K562 (cell line): ENCODE data around the gene ZNF8. TPM values are rescaled to one million over a fixed set of nuclear protein-coding genes. Genes with fewer than 3 reads are reported as not detected.

Source experiments
- BACH1 ChIP-seq: fragments of 200-800 bp; sonication (Bioruptor generic); IDR thresholded peaks from 2 replicates; pipeline ENCODE4 v1.6.1; 2016; ENCODE audit warnings: missing genetic modification characterization, missing compliant biosample characterization
- E2F3 ChIP-seq: fragments of 250-450 bp; sonication (Bioruptor Pico); IDR thresholded peaks from 2 replicates; pipeline ENCODE4 v1.4.0; 2020; ENCODE audit warnings: mild to moderate bottlenecking
- ETS2 ChIP-seq: IDR thresholded peaks from 2 replicates; pipeline ENCODE4 v1.6.1; 2016; ENCODE audit warnings: borderline replicate concordance, missing genetic modification characterization, mild to moderate bottlenecking, moderate library complexity, missing compliant biosample characterization; ENCODE audit not compliant: poor library complexity, severe bottlenecking
- NCOA4 ChIP-seq: fragments of 450-650 bp; IDR thresholded peaks from 2 replicates; pipeline ENCODE4 v1.6.1; 2018; ENCODE audit warnings: mild to moderate bottlenecking; ENCODE audit not compliant: partially characterized antibody
- NR4A1 ChIP-seq, 2 experiments: fragments of 250-450 bp in 1 of 2; fragments of 450-650 bp in 1 of 2; sonication (Bioruptor Pico) in 1 of 2; IDR thresholded peaks; 2 replicates each; pipeline versions ENCODE4 v1.4.0 to v1.6.1; 2016 to 2020; ENCODE audit warnings: mild to moderate bottlenecking in 2 of 2, missing compliant biosample characterization in 1 of 2, missing genetic modification characterization in 1 of 2, moderate library complexity in 1 of 2
- OTX1 ChIP-seq: fragments of 450-650 bp; formaldehyde crosslinking; IDR thresholded peaks from 2 replicates; pipeline ENCODE4 v1.4.0; 2022; ENCODE audit warnings: mild to moderate bottlenecking
- SAFB2 ChIP-seq: fragments of 200-400 bp; formaldehyde crosslinking; IDR thresholded peaks from 2 replicates; pipeline ENCODE4 v1.6.1; 2018; ENCODE audit warnings: borderline replicate concordance, low read length, low read depth, moderate library complexity; ENCODE audit not compliant: severe bottlenecking
- U2AF1 ChIP-seq: fragments of 200-400 bp; formaldehyde crosslinking; optimal IDR thresholded peaks from 2 replicates; pipeline ENCODE3; 2017; ENCODE audit warnings: mild to moderate bottlenecking, low read depth, low read length, moderate library complexity
- ZBTB17 ChIP-seq: fragments of 450-650 bp; formaldehyde crosslinking; IDR thresholded peaks from 2 replicates; pipeline ENCODE4 v1.4.0; 2020; ENCODE audit warnings: mild to moderate bottlenecking
- ZNF41 ChIP-seq: fragments of 250-450 bp; sonication (Bioruptor Pico); conservative IDR thresholded peaks from 2 replicates; pipeline ENCODE4 v1.4.0; 2020; ENCODE audit warnings: mild to moderate bottlenecking
- ZNF764 ChIP-seq: fragments of 250-450 bp; sonication (Bioruptor Pico); IDR thresholded peaks from 2 replicates; pipeline ENCODE4 v1.4.0; 2020; ENCODE audit warnings: low read depth, mild to moderate bottlenecking, moderate library complexity
- polyA plus RNA-seq, 8 experiments: library from polyadenylated mRNA; depleted of rRNA in 4 of 8; stranded (reverse) in 5 of 8; unstranded in 3 of 8; fragments of >200 nt; fragmentation: Nextera tagmentation in 2 of 8; fragmentation: Illumina TruSeq in 1 of 8; extraction: Ambion mirVana in 2 of 8; extraction: Trizol in 1 of 8; gene quantifications; 2 replicates each; pipeline versions ENCODE4 v1.2.1 to v1.2.3, GENCODE V29; 2011 to 2014; ENCODE audit warnings: inconsistent platforms in 1 of 8, missing spikeins in 1 of 8
- total RNA-seq, 7 experiments: library from RNA; depleted of rRNA in 6 of 7; stranded (reverse); fragments of >200 nt in 6 of 7; fragmentation: Illumina TruSeq in 2 of 7; extraction: Trizol in 2 of 7; gene quantifications; 2 replicates each; pipeline versions ENCODE4 v1.2.1 to v1.2.3, GENCODE V29; 2011 to 2021; ENCODE audit warnings: low replicate concordance in 1 of 7
- TF ChIP-seq, protein P1 (sequence below): fragments of 450-650 bp; IDR thresholded peaks from 2 replicates; pipeline ENCODE4 v1.7.1; 2018; ENCODE audit warnings: mild to moderate bottlenecking, low read depth; ENCODE audit not compliant: partially characterized antibody
- TF ChIP-seq, protein P2 (sequence below): fragments of 450-650 bp; conservative IDR thresholded peaks from 2 replicates; pipeline ENCODE4 v1.6.1; 2016; ENCODE audit warnings: missing genetic modification characterization, low read depth, mild to moderate bottlenecking, control low read depth, missing compliant biosample characterization
- TF ChIP-seq, protein P3 (sequence below), 2 experiments: fragments of 200-800 bp in 1 of 2; sonication (Bioruptor generic) in 1 of 2; sonication (generic) in 1 of 2; formaldehyde crosslinking in 1 of 2; IDR thresholded peaks in 1 of 2; conservative IDR thresholded peaks in 1 of 2; 2 replicates each; pipeline versions ENCODE4 v1.5.0 to v1.6.1; 2016 to 2020; ENCODE audit warnings: missing compliant biosample characterization in 1 of 2, missing genetic modification characterization in 1 of 2, missing genetic modification reagents in 1 of 2
- TF ChIP-seq, protein P4 (sequence below): fragments of 250-450 bp; sonication (Bioruptor Pico); IDR thresholded peaks from 2 replicates; pipeline ENCODE4 v1.4.0; 2020; ENCODE audit warnings: mild to moderate bottlenecking, moderate library complexity

Gene ZNF8
- total and polyA plus RNA-seq, 9 of the 15 experiments (the other 6 are each of a cell fraction or from before 2014, with no cell fraction given), result 0.71 to 7.7 (median 4.7) TPM

DNA sequence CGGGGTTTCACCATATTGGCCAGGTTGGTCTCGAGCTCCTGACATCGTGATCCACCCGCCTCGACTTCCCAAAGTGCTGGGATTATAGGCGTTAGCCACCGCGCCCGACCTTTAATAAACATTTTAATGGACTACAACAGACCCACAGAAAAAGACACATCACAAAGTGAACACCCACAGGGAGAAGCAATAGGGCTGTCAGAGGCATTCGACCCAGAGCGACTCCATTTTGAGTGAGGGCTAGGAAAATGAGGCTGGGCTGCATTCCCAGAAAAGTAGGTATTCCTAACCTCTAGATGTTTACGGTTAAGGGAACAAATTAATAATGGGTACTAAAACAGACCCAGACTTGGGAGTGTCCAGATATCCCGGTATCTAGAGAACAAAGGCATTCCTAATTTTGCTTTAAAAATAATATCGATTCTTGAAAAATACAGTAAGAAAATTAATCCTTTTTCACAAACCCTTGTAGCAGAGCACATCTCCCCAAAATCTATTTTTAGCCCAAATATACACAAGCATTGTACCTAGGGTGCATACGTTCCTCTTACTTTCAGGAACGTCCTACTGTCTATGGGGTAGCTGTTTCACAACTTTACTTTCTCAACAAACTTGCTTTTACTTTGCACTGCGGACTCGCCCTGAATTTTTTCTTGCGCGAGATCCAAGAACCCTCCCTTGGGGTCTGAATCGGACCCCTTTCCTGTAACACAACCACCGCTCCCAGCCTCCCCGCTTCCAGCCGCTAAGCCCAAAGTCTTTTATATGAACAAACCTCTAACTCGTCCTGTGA lies 811 bp upstream of the ZNF8 start (continued):
- TF ChIP-seq, protein P1, sequence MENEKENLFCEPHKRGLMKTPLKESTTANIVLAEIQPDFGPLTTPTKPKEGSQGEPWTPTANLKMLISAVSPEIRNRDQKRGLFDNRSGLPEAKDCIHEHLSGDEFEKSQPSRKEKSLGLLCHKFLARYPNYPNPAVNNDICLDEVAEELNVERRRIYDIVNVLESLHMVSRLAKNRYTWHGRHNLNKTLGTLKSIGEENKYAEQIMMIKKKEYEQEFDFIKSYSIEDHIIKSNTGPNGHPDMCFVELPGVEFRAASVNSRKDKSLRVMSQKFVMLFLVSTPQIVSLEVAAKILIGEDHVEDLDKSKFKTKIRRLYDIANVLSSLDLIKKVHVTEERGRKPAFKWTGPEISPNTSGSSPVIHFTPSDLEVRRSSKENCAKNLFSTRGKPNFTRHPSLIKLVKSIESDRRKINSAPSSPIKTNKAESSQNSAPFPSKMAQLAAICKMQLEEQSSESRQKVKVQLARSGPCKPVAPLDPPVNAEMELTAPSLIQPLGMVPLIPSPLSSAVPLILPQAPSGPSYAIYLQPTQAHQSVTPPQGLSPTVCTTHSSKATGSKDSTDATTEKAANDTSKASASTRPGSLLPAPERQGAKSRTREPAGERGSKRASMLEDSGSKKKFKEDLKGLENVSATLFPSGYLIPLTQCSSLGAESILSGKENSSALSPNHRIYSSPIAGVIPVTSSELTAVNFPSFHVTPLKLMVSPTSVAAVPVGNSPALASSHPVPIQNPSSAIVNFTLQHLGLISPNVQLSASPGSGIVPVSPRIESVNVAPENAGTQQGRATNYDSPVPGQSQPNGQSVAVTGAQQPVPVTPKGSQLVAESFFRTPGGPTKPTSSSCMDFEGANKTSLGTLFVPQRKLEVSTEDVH, result peak; percentile 33
- TF ChIP-seq OTX1 (CRISPR knock-in tag) (0 out of 2 replicates have a peak, but pooled peaks have one; percentile 30), BACH1 (tag) (0 out of 2 replicates have a peak, but pooled peaks have one; percentile 8), ZNF41 (0 out of 2 replicates have a peak, but pooled peaks have one; percentile 48), ETS2 (tag) (no peak), ZBTB17 (CRISPR knock-in tag) (no peak), E2F3 (CRISPR knock-in tag) (0 out of 2 replicates have a peak, but pooled peaks have one; percentile 24), NR4A1 (CRISPR knock-in tag; IDR thresholded peaks at IDR 0.05) (no peak), NR4A1 (tag; IDR thresholded peaks at IDR 0.05) (peak; percentile 82; the same call in 1 of the 2 replicates), ZNF764 (0 out of 2 replicates have a peak, but pooled peaks have one; percentile 24), U2AF1 (no peak), NCOA4 (no peak), SAFB2 (no peak)
- TF ChIP-seq, protein P2, sequence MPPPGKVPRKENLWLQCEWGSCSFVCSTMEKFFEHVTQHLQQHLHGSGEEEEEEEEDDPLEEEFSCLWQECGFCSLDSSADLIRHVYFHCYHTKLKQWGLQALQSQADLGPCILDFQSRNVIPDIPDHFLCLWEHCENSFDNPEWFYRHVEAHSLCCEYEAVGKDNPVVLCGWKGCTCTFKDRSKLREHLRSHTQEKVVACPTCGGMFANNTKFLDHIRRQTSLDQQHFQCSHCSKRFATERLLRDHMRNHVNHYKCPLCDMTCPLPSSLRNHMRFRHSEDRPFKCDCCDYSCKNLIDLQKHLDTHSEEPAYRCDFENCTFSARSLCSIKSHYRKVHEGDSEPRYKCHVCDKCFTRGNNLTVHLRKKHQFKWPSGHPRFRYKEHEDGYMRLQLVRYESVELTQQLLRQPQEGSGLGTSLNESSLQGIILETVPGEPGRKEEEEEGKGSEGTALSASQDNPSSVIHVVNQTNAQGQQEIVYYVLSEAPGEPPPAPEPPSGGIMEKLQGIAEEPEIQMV (tag), result peak; percentile 42; the same call in 1 of the 2 replicates
- TF ChIP-seq, protein P3, sequence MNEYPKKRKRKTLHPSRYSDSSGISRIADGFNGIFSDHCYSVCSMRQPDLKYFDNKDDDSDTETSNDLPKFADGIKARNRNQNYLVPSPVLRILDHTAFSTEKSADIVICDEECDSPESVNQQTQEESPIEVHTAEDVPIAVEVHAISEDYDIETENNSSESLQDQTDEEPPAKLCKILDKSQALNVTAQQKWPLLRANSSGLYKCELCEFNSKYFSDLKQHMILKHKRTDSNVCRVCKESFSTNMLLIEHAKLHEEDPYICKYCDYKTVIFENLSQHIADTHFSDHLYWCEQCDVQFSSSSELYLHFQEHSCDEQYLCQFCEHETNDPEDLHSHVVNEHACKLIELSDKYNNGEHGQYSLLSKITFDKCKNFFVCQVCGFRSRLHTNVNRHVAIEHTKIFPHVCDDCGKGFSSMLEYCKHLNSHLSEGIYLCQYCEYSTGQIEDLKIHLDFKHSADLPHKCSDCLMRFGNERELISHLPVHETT (CRISPR knock-in tag; conservative IDR thresholded peaks at IDR 0.05 in 1 of 2, IDR thresholded peaks at IDR 0.05 in 1 of 2), result 0 out of 4 replicates have a peak, but pooled peaks of 1 of the 2 experiments have one; percentile 8
- TF ChIP-seq, protein P4, sequence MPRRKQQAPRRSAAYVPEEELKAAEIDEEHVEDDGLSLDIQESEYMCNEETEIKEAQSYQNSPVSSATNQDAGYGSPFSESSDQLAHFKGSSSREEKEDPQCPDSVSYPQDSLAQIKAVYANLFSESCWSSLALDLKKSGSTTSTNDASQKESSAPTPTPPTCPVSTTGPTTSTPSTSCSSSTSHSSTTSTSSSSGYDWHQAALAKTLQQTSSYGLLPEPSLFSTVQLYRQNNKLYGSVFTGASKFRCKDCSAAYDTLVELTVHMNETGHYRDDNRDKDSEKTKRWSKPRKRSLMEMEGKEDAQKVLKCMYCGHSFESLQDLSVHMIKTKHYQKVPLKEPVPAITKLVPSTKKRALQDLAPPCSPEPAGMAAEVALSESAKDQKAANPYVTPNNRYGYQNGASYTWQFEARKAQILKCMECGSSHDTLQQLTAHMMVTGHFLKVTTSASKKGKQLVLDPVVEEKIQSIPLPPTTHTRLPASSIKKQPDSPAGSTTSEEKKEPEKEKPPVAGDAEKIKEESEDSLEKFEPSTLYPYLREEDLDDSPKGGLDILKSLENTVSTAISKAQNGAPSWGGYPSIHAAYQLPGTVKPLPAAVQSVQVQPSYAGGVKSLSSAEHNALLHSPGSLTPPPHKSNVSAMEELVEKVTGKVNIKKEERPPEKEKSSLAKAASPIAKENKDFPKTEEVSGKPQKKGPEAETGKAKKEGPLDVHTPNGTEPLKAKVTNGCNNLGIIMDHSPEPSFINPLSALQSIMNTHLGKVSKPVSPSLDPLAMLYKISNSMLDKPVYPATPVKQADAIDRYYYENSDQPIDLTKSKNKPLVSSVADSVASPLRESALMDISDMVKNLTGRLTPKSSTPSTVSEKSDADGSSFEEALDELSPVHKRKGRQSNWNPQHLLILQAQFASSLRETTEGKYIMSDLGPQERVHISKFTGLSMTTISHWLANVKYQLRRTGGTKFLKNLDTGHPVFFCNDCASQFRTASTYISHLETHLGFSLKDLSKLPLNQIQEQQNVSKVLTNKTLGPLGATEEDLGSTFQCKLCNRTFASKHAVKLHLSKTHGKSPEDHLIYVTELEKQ, result peak; percentile 74; the same call in 1 of the 2 replicates
